Activated CD8-positive, alpha-beta memory T cell treated with anti-CD3 and anti-CD28 coated beads, Interleukin-2, amount 50 U/mL, for 4 hours (primary cell): ENCODE measurements around the gene NDE1.
"Not testable (repeated sequence)": the region's sequence is repeated elsewhere in the genome, so short reads cannot be mapped to it uniquely, and the experiment has no call there.

ENCODE experiments used
- DNase-seq: peaks from one replicate; pipeline ENCODE4 v3.0.0-alpha.2; 2020

Gene NDE1

GRCh38 chr16:15701975-15702970, 52.2 kb downstream of the NDE1 start:
- DNase-seq: no peak

DNA sequence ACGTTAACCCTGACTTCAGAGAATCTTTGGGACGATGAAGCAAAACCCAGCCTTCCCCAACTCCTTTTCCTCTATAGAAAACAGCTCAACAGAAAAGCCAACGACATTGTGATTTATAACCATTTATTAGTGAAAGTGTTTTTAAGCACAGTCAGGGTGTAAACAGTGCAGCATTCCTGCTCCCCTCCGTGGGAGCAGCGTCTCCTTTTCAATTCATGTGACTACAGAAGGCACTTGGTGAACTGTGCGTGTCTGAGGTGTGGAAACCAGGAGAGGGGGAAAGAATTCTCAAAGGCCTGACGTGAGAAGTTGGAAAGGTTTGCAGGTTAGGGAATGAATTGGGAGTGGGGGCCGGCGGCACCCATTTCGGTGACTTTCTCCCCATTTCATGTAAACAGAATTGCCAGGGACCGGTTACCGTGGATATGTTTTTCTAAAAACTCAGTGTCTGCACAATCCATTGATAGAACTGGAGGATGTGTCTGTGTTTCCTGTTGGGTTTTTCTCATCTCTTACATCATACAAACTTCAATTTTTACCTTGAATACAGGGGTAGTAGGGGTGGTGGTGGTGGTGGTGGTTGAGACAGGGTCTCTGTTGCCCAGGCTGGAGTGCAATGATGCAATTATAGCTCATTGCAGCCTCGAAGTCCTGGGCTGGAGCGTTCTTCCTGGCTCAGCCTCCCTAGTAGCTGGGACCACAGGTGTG, 53.1 kb downstream of the NDE1 start:
- no peak for DNase-seq

GRCh38 chr16:15704545-15704987, 54.5 kb downstream of the NDE1 start:
- peak; percentile 79 for DNase-seq

GRCh38 chr16:15705064-15705565, 55.1 kb downstream of the NDE1 start:
- DNase-seq: no peak

DNA sequence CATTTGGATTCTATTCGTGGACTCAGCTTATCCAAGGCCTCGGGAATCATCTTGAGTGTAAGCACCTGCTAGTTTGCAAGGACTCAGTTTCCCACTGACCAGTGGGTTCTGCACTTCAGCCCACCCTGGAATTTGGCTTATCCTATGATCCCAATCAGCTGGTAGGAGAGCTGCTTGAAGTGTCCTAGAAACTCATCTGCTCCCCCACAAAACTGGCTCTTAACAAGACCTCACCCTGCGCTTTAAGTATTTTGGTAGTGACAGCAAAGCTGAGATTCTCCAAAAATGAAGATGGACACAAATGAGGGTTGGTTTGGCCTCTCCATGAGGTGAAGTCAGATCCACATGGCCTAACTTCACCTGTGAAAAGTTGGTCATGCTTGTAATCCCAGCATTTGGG, 57.3 kb downstream of the NDE1 start:
- DNase-seq: no peak

GRCh38 chr16:15708096-15708495, 58.1 kb downstream of the NDE1 start:
- DNase-seq: no peak

- DNase-seq: no peak
Observed at GRCh38 chr16:15708997-15709396, 59.0 kb downstream of the NDE1 start.

DNA sequence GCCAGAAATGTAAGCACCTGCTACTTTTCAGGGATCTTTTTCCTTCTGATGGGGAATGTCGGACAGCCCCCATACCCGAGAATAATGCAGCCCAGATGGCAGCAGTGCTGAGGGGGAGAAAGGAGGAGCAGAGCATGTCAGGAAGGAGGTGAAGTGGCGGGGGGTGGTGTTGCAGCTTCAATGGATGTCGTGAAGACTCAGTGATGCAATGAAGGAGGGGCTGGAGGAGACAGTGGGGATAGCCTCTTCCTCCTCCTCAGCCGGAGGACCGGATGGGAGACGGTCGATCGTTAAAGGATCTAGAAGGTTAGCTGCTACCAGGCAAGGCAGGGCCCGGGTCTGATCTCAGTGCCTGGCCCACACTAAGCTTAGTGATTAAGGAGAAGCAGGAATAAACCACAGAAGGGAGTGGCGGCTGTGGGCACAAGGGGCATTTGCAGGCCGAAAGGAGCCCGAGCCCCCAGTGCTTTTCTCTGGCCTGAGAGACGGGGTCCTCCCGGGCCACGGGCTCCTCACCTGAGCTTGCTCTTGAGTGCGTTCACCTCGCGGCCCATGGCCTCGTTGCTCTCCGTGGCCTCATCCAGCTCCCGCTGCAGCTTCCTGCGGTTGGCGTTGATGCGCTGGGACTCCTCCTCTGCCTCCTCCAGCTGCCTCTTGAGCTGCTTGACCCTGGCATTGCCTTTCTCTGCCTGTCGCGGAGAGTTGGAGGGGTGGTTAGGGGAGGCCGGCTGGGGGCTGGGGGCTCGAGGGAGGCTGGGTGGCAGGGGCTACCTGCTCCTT, 64.5 kb downstream of the NDE1 start:
- no peak for DNase-seq

GRCh38 chr16:15715221-15715620, 65.2 kb downstream of the NDE1 start:
- DNase-seq: no peak

DNA sequence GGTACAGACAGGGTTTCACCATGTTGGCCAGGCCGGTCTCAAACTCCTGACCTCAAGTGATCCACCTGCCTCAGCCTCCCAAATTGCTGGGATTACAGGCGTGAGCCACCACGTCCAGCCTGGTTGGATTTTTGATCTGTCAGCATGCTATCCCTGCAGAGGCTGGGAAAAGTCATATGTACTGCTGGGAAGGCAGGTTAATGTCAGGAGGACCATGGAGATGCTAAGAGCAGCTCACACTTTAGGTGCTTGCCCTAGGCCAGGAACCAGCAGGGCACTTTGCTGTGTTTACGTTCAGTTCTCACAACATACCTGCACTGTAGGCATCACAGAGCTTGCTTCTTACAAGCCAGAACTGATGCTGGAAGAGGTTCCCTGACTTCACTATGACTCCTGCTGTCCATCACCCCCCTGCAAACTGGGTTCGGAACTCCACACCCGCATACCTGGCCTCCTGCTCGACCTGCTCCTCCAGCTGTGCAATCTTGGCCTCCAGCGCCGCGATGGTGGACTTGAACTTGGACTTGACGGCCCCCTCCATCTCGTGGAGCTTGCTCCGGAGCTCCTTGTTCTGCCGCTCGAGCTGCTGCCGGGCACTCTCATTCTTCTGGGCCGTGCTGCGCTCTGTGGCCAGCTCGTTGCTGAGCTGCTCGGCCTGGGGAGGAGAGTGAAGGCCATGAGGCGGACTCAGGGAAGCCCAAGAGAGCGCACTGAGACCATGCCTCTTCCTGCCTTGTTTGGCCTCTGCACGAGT, 66.8 kb downstream of the NDE1 start:
- no peak for DNase-seq

DNA sequence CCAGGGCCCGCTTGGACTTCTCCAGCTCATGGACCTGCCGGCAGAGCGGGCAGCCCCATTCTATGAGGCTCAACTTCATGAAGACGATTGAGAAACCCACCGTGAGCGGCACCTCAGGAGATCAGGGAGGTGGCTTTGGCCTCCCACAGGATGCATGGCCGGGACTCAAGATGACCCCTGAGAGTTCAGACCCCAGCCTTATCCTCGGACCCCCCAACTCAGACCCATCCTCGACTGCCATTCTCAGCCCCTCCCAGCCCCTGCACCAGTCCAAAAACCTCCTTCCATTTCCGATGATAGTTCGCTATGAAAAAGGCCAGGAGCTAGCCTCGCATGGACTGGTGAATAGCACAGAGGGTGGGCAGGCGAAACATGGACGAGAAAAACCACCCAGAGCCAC, 71.0 kb downstream of the NDE1 start:
- no peak for DNase-seq

GRCh38 chr16:15723808-15724207, 73.8 kb downstream of the NDE1 start:
- no peak for DNase-seq

GRCh38 chr16:15725641-15726240, 75.7 kb downstream of the NDE1 start:
- DNase-seq: no peak

GRCh38 chr16:15726715-15727114, 76.7 kb downstream of the NDE1 start:
- no peak for DNase-seq

DNA sequence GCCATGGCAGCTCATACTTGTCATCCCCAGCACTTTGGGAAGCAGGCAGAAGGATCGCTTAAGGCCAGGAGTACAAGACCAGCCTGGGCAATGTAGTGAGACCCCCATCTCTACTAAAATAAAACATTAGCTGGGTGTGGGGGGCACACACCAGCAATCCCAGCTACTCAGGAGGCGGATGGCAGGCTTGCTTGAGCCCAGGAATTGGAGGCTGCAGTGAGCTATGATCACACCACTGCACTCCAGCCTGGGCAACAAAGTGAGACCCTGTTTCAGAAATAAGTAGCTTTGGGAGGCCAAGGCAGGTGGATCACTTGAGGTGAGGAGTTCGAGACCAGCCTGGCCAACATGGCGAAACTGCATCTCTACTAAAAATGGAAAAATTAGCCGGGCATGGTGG, 77.7 kb downstream of the NDE1 start:
- not testable (repeated sequence) for DNase-seq

GRCh38 chr16:15729152-15729551, 79.1 kb downstream of the NDE1 start:
- no peak for DNase-seq

DNA sequence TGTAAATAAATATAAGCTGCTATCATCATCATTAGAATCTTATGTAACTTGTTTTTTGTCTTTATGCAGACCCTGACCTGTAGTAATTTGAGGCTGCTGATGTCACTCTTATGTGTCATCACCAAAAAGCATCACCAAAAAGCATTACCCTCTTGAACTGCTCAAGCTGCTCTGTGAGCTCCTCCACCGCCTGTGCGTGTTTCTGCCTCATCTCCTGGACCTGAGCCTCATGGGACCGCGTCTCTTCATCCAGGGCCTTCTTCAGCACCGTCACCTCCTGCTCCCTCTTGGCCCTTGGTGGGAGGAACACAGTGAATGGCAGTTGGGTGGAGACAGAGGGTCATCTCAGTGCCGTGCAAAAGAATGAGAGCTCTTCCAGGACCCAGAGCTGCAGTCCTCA, 82.4 kb downstream of the NDE1 start:
- no peak for DNase-seq

DNA sequence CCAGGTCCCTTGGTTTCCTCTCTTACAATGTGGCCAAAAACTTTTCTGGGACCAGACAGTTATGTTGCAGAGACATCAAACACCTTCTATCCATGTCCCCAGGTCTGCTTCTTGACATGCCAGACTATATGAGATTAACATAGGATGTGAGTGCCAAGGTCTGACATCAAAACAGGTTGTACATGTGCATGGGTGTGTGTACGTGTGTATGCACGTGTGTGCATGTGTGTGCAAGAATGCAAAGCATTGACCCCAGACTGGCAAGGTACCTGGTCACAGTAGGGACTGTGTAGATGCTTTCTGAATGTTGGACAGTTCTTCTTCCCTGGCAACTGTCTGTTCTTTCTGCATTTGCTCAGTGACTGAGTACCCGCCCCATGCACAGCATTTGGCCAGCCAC, 85.6 kb downstream of the NDE1 start:
- DNase-seq: no peak

DNA sequence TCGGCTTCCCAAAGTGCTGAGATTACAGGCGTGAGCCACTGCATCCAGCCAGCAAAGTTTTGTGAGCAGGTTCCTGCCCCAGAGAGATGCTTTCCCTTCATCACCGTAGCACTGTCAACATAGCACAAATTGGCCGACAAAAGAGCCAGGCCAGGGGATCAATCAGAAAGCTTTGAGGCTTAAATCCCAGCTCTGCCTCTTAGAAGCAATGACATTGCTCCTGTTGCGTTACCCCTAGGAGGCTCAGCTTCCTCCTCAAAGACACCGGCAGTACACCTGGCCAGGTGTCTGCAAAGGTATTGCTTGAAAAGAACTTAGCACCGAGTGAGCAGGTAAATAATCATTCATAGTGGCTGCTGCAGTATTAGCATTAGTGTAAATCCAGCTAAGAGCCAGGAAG, 86.5 kb downstream of the NDE1 start:
- DNase-seq: no peak

DNA sequence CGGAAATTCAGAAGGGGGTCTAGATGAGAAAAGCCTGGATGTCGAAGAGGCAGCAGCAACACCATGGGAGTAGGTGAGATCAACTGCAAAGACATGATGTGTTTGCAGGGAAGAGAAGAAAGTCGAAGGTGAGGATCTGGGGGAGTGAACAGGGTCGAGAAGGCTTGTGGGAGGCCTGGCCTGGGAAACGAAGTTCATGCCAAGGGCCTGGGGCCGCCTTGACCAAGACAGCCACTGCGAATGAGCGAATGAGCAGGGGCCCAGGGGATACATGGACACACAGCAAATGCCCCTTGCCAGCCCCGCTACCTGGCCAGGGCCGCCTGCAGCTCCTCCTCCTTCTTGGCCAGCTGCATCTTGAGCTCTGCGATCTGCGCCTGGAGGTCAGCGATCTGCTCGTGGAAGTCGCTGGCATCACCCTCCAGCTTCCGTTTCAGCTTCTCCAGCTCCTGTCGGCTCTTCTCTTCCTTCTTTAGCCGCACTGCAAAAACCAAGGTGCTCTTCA, 87.1 kb downstream of the NDE1 start:
- no peak for DNase-seq

DNA sequence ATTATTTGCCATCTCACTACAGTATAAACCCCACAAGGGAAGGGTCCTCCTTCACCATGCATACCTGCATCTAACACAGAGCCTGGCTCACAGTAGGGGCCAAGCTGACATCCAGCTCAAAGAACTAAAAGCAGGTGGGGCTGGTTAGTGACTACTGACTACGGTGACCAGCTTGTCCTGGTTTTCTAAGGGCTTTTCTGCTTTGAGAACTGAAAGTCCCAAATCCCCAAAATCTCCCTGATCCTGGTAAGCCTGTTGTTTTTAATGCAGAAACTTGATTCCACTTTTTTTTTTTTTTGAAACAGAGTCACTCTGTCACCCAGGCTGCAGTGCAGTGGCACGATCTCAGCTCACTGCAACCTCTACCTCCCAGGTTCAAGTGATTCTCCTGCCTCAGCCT, 89.4 kb downstream of the NDE1 start:
- DNase-seq: no peak

DNA sequence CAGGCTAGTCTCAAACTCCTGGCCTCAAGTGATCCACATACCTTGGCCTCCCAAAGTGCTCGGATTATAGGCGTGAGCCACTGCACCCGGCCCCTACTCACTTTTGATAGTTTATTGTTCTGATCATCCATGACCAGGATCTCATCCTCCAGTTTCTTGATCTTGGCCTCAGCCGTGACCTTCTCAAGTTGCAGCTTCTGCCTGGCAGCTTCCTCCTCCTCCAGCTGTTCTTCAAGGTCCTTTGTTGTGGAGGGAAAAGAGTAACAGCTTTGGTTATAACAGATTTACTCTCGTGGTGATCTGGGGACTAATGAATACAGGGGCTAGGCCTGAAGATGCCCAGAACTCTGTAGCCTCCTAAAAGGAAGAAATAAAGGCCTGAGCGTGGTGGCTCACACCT, 89.9 kb downstream of the NDE1 start:
- no peak for DNase-seq
